ENCODE measurements around the gene ARPC2. TPM values are rescaled to one million over a fixed set of nuclear protein-coding genes. Genes with fewer than 3 reads are reported as not detected.

The ARPC2 gene
- total and polyA plus RNA-seq, 12 donors: 58.5 to 213 (median 134) TPM

- 76 to 87% methylated on average over 2 of the region's 2 CpGs for WGBS, 2 donors
- no peak overlapping the region for H3K4me3 ChIP-seq
- TF ChIP-seq CTCF (IDR thresholded peaks at IDR 0.05): no peak
- ATAC-seq: peak in 2 of 8 donors; percentile 33 to 43
- intact Hi-C loops (cut with DNase I): no loop called here
- no peaks in the 10 kb centered on the region for H3K9me3 ChIP-seq
- H3K27me3 ChIP-seq: no peaks in the 10 kb centered on the region
- H3K4me1 ChIP-seq: peaks cover 0 to 53% (median 27%) of the 10 kb centered on the region in 9 donors
- peak overlapping the region in 5 of 10 donors; percentile 4 to 65 (median 35) for H3K27ac ChIP-seq
- peaks cover 8 to 100% (median 69%) of the 10 kb centered on the region in 9 donors for H3K36me3 ChIP-seq
- no peak for DNase-seq
These were observed 27.7 kb downstream of the ARPC2 start for GRCh38 chr2:218244665-218245064.

- intact Hi-C loops (cut with DNase I): no loop called here
- WGBS, 2 donors: 46 to 59% methylated on average over 5 of the region's 5 CpGs
- H3K27ac ChIP-seq: peak overlapping the region in 6 of 10 donors; percentile 16 to 65 (median 40)
- DNase-seq (no peak), ATAC-seq (peak; percentile 23 to 89 (median 57))
- H3K4me1 ChIP-seq: peaks cover 0 to 53% (median 27%) of the 10 kb centered on the region in 9 donors
- no peak for TF ChIP-seq CTCF (IDR thresholded peaks at IDR 0.05)
- no peaks in the 10 kb centered on the region for H3K27me3 ChIP-seq
- H3K36me3 ChIP-seq: peaks cover 10 to 100% (median 69%) of the 10 kb centered on the region in 9 donors
- H3K4me3 ChIP-seq: no peak overlapping the region
- no peaks in the 10 kb centered on the region for H3K9me3 ChIP-seq
These were observed 28.2 kb downstream of the ARPC2 start for GRCh38 chr2:218245214-218245613.

- Histone ChIP-seq H3K36me3 (peaks cover 13 to 100% (median 93%) of the 10 kb centered on the region in 9 donors), H3K9me3 (no peaks in the 10 kb centered on the region), H3K4me1 (peaks cover 0 to 23% (median 9%) of the 10 kb centered on the region in 9 donors), H3K27me3 (no peaks in the 10 kb centered on the region), H3K27ac (peak overlapping the region in 1 of 10 donors; percentile 41), H3K4me3 (no peak overlapping the region)
- DNase-seq: no peak
- ATAC-seq: no peak
- intact Hi-C loops (cut with DNase I): no loop called here
- no peak for TF ChIP-seq CTCF (IDR thresholded peaks at IDR 0.05)
- WGBS, 2 donors: 92 to 96% methylated on average over 13 of the region's 13 CpGs
These were observed 32.7 kb downstream of the ARPC2 start for GRCh38 chr2:218249691-218250090.

GRCh38 chr2:218252509-218253231, 35.7 kb downstream of the ARPC2 start:
- Histone ChIP-seq H3K27ac (peak overlapping the region in 7 of 10 donors; percentile 11 to 73 (median 28)), H3K4me1 (peaks cover 0 to 28% (median 12%) of the 10 kb centered on the region in 9 donors), H3K4me3 (no peak overlapping the region), H3K9me3 (no peaks in the 10 kb centered on the region), H3K27me3 (no peaks in the 10 kb centered on the region), H3K36me3 (peaks cover 11 to 97% (median 84%) of the 10 kb centered on the region in 9 donors)
- TF ChIP-seq CTCF (IDR thresholded peaks at IDR 0.05): no peak
- WGBS, 2 donors: 69 to 85% methylated on average over 7 of the region's 7 CpGs
- ATAC-seq (peak in 6 of 8 donors; percentile 26 to 67 (median 38)), DNase-seq (no peak)
- intact Hi-C loops (cut with DNase I): no loop called here

Measured in heart right ventricle (tissue), 16 donors.